A549 (cell line): Measurements from ENCODE around the gene ASB11. TPM values are rescaled to one million over a fixed set of nuclear protein-coding genes. Genes with fewer than 3 reads are reported as not detected.

Source experiments
- ATAC-seq, 2 experiments: fragments of 200-7000 bp in 1 of 2; fragments of >200 bp in 1 of 2; cut with Nextera tagmentation in 1 of 2; cut with Tn5 transposase in 1 of 2; 3 replicates each; pipeline versions ENCODE4 v1.8.0 to v1.9.1; 2018 to 2020; ENCODE audit warnings: mild to moderate bottlenecking in 1 of 2, moderate library complexity in 1 of 2
- CTCF ChIA-PET: fragments of 300-600 bp; sonication (Branson Sonifier 250); formaldehyde crosslinking; extraction: SDS; loops from one replicate; lab custom pipeline; 2021; ENCODE audit warnings: antibody characterized with exemption, inconsistent platforms; lab: Yijun Ruan, JAX
- POLR2A ChIA-PET: fragments of 350-600 bp; formaldehyde crosslinking; extraction: SDS; loops from one replicate; lab custom pipeline; 2021; ENCODE audit warnings: antibody characterized with exemption, inconsistent platforms; lab: Yijun Ruan, JAX
- DNase-seq, 2 experiments: peaks; one replicate each; pipeline versions ENCODE4 v3.0.0 to v3.0.0-alpha.2; 2011 to 2016; ENCODE audit warnings: low read depth in 1 of 2, low spot score in 1 of 2
- FAIRE-seq: peaks from 2 replicates; lab custom pipeline; 2011; peaks lifted over from hg19 to GRCh38; lab: Jason Lieb, UNC
- H3K27ac ChIP-seq, 2 experiments: fragments of >200 bp; sonication (Bioruptor Twin); formaldehyde crosslinking; 3 replicates each; pipeline ENCODE4 v1.5.1; 2016 to 2017
- H3K4me1 ChIP-seq: fragments of >200 bp; sonication (Bioruptor Twin); formaldehyde crosslinking; 3 replicates; pipeline ENCODE4 v1.6.1; 2016
- H3K4me2 ChIP-seq: fragments of >200 bp; sonication (Bioruptor Twin); formaldehyde crosslinking; 3 replicates; pipeline ENCODE4 v1.6.1; 2016
- H3K4me3 ChIP-seq: fragments of >200 bp; sonication (Bioruptor Twin); formaldehyde crosslinking; 3 replicates; pipeline ENCODE4 v1.5.1; 2016
- H3K9me3 ChIP-seq: fragments of >200 bp; sonication (Bioruptor Twin); formaldehyde crosslinking; 3 replicates; pipeline ENCODE4 v1.6.1; 2016
- BCL3 ChIP-seq: fragments of >200 bp; sonication (Bioruptor Twin); formaldehyde crosslinking; IDR thresholded peaks from 3 replicates; pipeline ENCODE4 v1.6.1; 2016
- CHD4 ChIP-seq: fragments of 200-600 bp; sonication (generic); IDR thresholded peaks from 2 replicates; pipeline ENCODE4 v1.6.1; 2016; ENCODE audit warnings: antibody characterized with exemption, mild to moderate bottlenecking, borderline replicate concordance
- E2F6 ChIP-seq: IDR thresholded peaks from 2 replicates; pipeline ENCODE4 v1.6.1; 2012; ENCODE audit warnings: low read depth, borderline replicate concordance
- ELK1 ChIP-seq: fragments of 150-350 bp; IDR thresholded peaks from 2 replicates; pipeline ENCODE4 v1.6.1; 2014; ENCODE audit warnings: low read depth, mild to moderate bottlenecking, low read length
- FOSB ChIP-seq: fragments of 250-450 bp; sonication (Bioruptor Pico); IDR thresholded peaks from 2 replicates; pipeline ENCODE4 v1.5.0; 2020; ENCODE audit warnings: mild to moderate bottlenecking, moderate library complexity
- FOXS1 ChIP-seq: fragments of 250-450 bp; sonication (Bioruptor Pico); IDR thresholded peaks from 2 replicates; pipeline ENCODE4 v1.5.0; 2020; ENCODE audit warnings: mild to moderate bottlenecking, moderate library complexity
- HDAC2 ChIP-seq: fragments of 200-600 bp; sonication (generic); IDR thresholded peaks from 2 replicates; pipeline ENCODE4 v1.6.1; 2016
- HEYL ChIP-seq: fragments of 250-450 bp; sonication (Bioruptor Pico); IDR thresholded peaks from 2 replicates; pipeline ENCODE4 v1.8.0; 2021; ENCODE audit warnings: mild to moderate bottlenecking, moderate library complexity
- HOXB13 ChIP-seq: fragments of 250-450 bp; sonication (Bioruptor Pico); IDR thresholded peaks from 2 replicates; pipeline ENCODE4 v1.5.0; 2020; ENCODE audit warnings: low read depth, mild to moderate bottlenecking, moderate library complexity
- PHF8 ChIP-seq: fragments of 200-600 bp; sonication (generic); IDR thresholded peaks from 2 replicates; pipeline ENCODE4 v1.6.1; 2016; ENCODE audit warnings: low read depth, mild to moderate bottlenecking, antibody characterized with exemption, moderate library complexity, borderline replicate concordance
- POLR2A ChIP-seq: IDR thresholded peaks from 2 replicates; pipeline ENCODE4 v1.6.1; 2012; ENCODE audit warnings: mild to moderate bottlenecking, low read length
- RAD21 ChIP-seq, 2 experiments: fragments of >200 bp in 1 of 2; sonication (Bioruptor Twin) in 1 of 2; formaldehyde crosslinking in 1 of 2; IDR thresholded peaks in 1 of 2; conservative IDR thresholded peaks in 1 of 2; 2 replicates in 1 of 2; 3 replicates in 1 of 2; pipeline ENCODE4 v1.6.1; 2012 to 2018; ENCODE audit warnings: inconsistent platforms in 1 of 2
- REST ChIP-seq: fragments of 200-600 bp; sonication (generic); IDR thresholded peaks from 2 replicates; pipeline ENCODE4 v1.6.1; 2016; ENCODE audit warnings: antibody characterized with exemption, mild to moderate bottlenecking, moderate library complexity
- RFX5 ChIP-seq: fragments of 450-650 bp; IDR thresholded peaks from 2 replicates; pipeline ENCODE4 v1.7.1; 2014; ENCODE audit warnings: antibody characterized with exemption, mild to moderate bottlenecking, moderate library complexity
- SMC3 ChIP-seq: fragments of >200 bp; sonication (Bioruptor Twin); formaldehyde crosslinking; IDR thresholded peaks from 3 replicates; pipeline ENCODE4 v1.6.1; 2018; ENCODE audit warnings: inconsistent platforms
- SREBF2 ChIP-seq: fragments of 450-650 bp; IDR thresholded peaks from 2 replicates; pipeline ENCODE4 v1.6.1; 2014; ENCODE audit warnings: mild to moderate bottlenecking, moderate library complexity
- TFCP2L1 ChIP-seq: fragments of 250-450 bp; sonication (Bioruptor Pico); IDR thresholded peaks from 2 replicates; pipeline ENCODE4 v1.5.0; 2021; ENCODE audit warnings: mild to moderate bottlenecking
- TP53 ChIP-seq: fragments of 250-450 bp; sonication (Bioruptor Pico); IDR thresholded peaks from 2 replicates; pipeline ENCODE4 v1.5.0; 2021; ENCODE audit warnings: mild to moderate bottlenecking, moderate library complexity
- ZNF302 ChIP-seq: fragments of 250-450 bp; sonication (Bioruptor Pico); IDR thresholded peaks from 2 replicates; pipeline ENCODE4 v1.9.0; 2021; ENCODE audit warnings: inconsistent platforms, mild to moderate bottlenecking, moderate library complexity
- ZSCAN20 ChIP-seq: fragments of 250-450 bp; sonication (Bioruptor Pico); IDR thresholded peaks from 2 replicates; pipeline ENCODE4 v1.8.0; 2022; ENCODE audit warnings: mild to moderate bottlenecking, moderate library complexity
- WGBS: methylation state at CpG from one replicate; pipeline ENCODE4 v1.1.6; 2017; ENCODE audit errors: missing lambda C conversion rate; 5-methylcytosine and 5-hydroxymethylcytosine counted together
- polyA plus RNA-seq, 4 experiments: library from polyadenylated mRNA; depleted of rRNA in 3 of 4; stranded (reverse); fragments of >200 nt; fragmentation: RNase III in 1 of 4; extraction: RNeasy Plus Mini Kit Qiagen cat#74134 plus additional on column Dnase treatment in 1 of 4; gene quantifications; 2 replicates in 3 of 4; 3 replicates in 1 of 4; pipeline ENCODE4 v1.2.3, GENCODE V29; 2011 to 2017
- TF ChIP-seq, protein P1 (sequence below): fragments of 450-650 bp; IDR thresholded peaks from 2 replicates; pipeline ENCODE4 v1.6.1; 2014; ENCODE audit warnings: antibody characterized with exemption
- TF ChIP-seq, protein P2 (sequence below): fragments of >200 bp; sonication (Bioruptor Twin); formaldehyde crosslinking; IDR thresholded peaks from 3 replicates; pipeline ENCODE4 v1.5.1; 2016

The ASB11 gene
- polyA plus RNA-seq, 2 of the 4 experiments (the other 2 are of a cell fraction): not detected

GRCh38 chrX:15301924-15302323 is 13.5 kb downstream of the ASB11 start:
- no peaks in the 10 kb centered on the region for H3K9me3 ChIP-seq
- CTCF ChIA-PET: interaction anchor here (0.6 to 2.1 kb wide), 5 partner anchors 10 to 263 kb away, joined by 3 to 5 read pairs (median 4); no protein-coding TSS in a partner anchor
- ATAC-seq: 0 out of 6 replicates have a peak, but pooled peaks of 1 of the 2 experiments have one; percentile 30
- TF ChIP-seq CHD4 (no peak), ZSCAN20 (CRISPR knock-in tag) (no peak), FOXS1 (CRISPR knock-in tag) (no peak), POLR2A (no peak), E2F6 (no peak)
- TF ChIP-seq, all 56 proteins: peak for 0
- Histone ChIP-seq H3K27ac (peak overlapping the region in 1 of 2 experiments; percentile 46; a peak in 2 of 6 replicates), H3K4me2 (no peak overlapping the region), H3K4me1 (peaks cover 18% of the 10 kb centered on the region), H3K4me3 (no peak overlapping the region)
- DNase-seq (no peak), FAIRE-seq (no peak)
- POLR2A ChIA-PET: no interaction called here
- 60% methylated on average over 3 of the region's 4 CpGs for WGBS

- FAIRE-seq: peak; percentile 98
- peak; percentile 19 to 63; a peak in 3 of 6 replicates for ATAC-seq
- DNase-seq: peak; percentile 25 to 33
- ChIA-PET POLR2A (no interaction called here), CTCF (interaction anchor here (0.6 to 3.2 kb wide), 15 partner anchors 9 to 265 kb away, joined by 3 to 19 read pairs (median 6); partner anchors contain the start of genes ASB9 and PIR)
- TF ChIP-seq CHD4: no peak
- TF ChIP-seq HOXB13 (CRISPR knock-in tag): no peak
- no peak for TF ChIP-seq E2F6
- TF ChIP-seq RAD21 (conservative IDR thresholded peaks at IDR 0.05 in 1 of 2, IDR thresholded peaks at IDR 0.05 in 1 of 2): peak; percentile 59 to 70
- no peak for TF ChIP-seq HDAC2
- no peak for TF ChIP-seq ZSCAN20 (CRISPR knock-in tag)
- TF ChIP-seq, protein P1, sequence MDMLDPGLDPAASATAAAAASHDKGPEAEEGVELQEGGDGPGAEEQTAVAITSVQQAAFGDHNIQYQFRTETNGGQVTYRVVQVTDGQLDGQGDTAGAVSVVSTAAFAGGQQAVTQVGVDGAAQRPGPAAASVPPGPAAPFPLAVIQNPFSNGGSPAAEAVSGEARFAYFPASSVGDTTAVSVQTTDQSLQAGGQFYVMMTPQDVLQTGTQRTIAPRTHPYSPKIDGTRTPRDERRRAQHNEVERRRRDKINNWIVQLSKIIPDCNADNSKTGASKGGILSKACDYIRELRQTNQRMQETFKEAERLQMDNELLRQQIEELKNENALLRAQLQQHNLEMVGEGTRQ: no peak
- no peak for TF ChIP-seq SREBF2
- no peak for TF ChIP-seq HEYL (CRISPR knock-in tag)
- no peak for TF ChIP-seq REST
- TF ChIP-seq ZNF302 (CRISPR knock-in tag): no peak
- no peak for TF ChIP-seq TFCP2L1 (CRISPR knock-in tag)
- no peak for TF ChIP-seq ELK1
- TF ChIP-seq FOSB: no peak
- TF ChIP-seq PHF8: no peak
- TF ChIP-seq TP53 (CRISPR knock-in tag): no peak
- TF ChIP-seq, protein P2, sequence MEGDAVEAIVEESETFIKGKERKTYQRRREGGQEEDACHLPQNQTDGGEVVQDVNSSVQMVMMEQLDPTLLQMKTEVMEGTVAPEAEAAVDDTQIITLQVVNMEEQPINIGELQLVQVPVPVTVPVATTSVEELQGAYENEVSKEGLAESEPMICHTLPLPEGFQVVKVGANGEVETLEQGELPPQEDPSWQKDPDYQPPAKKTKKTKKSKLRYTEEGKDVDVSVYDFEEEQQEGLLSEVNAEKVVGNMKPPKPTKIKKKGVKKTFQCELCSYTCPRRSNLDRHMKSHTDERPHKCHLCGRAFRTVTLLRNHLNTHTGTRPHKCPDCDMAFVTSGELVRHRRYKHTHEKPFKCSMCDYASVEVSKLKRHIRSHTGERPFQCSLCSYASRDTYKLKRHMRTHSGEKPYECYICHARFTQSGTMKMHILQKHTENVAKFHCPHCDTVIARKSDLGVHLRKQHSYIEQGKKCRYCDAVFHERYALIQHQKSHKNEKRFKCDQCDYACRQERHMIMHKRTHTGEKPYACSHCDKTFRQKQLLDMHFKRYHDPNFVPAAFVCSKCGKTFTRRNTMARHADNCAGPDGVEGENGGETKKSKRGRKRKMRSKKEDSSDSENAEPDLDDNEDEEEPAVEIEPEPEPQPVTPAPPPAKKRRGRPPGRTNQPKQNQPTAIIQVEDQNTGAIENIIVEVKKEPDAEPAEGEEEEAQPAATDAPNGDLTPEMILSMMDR: peak; percentile 64
- TF ChIP-seq BCL3: no peak
- TF ChIP-seq SMC3: peak; percentile 61
- no peak for TF ChIP-seq RFX5
- Histone ChIP-seq H3K9me3 (no peaks in the 10 kb centered on the region), H3K27ac (peak overlapping the region; percentile 58 to 77), H3K4me1 (peaks cover 14% of the 10 kb centered on the region), H3K4me2 (peak overlapping the region; percentile 78), H3K4me3 (no peak overlapping the region)
- 10% methylated on average over 4 of the region's 4 CpGs for WGBS
Measured at GRCh38 chrX:15299941-15300851, 15.2 kb downstream of the ASB11 start.
